Endothelial cell of umbilical vein (primary cell): ENCODE measurements around the gene LRTM2. TPM values are rescaled to one million over a fixed set of nuclear protein-coding genes. Genes with fewer than 3 reads are reported as not detected.
"Not testable (repeated sequence)": the region's sequence is repeated elsewhere in the genome, so short reads cannot be mapped to it uniquely, and the experiment has no call there.

Source experiments
- BruUV-seq: library from RNA; stranded (reverse); fragments of 400-500 nt; replicated peaks from 2 replicates; lab custom pipeline; 2021; lab: Mats Ljungman, UMichigan
- CTCF ChIA-PET: fragments of 300-600, 350-600 bp; sonication (Branson Sonifier 250); formaldehyde crosslinking; loops from one replicate; lab custom pipeline; 2021; ENCODE audit warnings: antibody characterized with exemption, inconsistent platforms; lab: Charles Lee
- POLR2A ChIA-PET: fragments of 300-600, 350-600 bp; sonication (Branson Sonifier 250); formaldehyde crosslinking; loops from one replicate; lab custom pipeline; 2021; ENCODE audit warnings: antibody characterized with exemption, inconsistent platforms; lab: Charles Lee
- DNase-seq: peaks from one replicate; pipeline ENCODE4 v3.0.0-alpha.2; 2011; ENCODE audit warnings: low read depth, low spot score
- FAIRE-seq: peaks from 2 replicates; lab custom pipeline; 2011; peaks lifted over from hg19 to GRCh38; lab: Jason Lieb, UNC
- H2AFZ ChIP-seq: 2 replicates; pipeline ENCODE4 v1.6.0; 2012; ENCODE audit warnings: low read depth, low read length, control low read depth, inconsistent platforms
- H3K27ac ChIP-seq: 2 replicates; pipeline ENCODE4 v1.5.1; 2011; ENCODE audit warnings: low read depth, mild to moderate bottlenecking, control low read depth, low read length, moderate library complexity; ENCODE audit not compliant: insufficient read depth
- H3K27me3 ChIP-seq, 2 experiments: 2 replicates each; pipeline versions ENCODE4 v1.6.0 to v1.6.1; 2011; ENCODE audit warnings: low read length in 2 of 2, mixed read lengths in 1 of 2; ENCODE audit not compliant: control insufficient read depth in 2 of 2, insufficient read depth in 2 of 2
- H3K36me3 ChIP-seq, 2 experiments: 2 replicates in 1 of 2; 3 replicates in 1 of 2; pipeline ENCODE4 v1.5.1; 2011; ENCODE audit warnings: low read length in 2 of 2, mild to moderate bottlenecking in 1 of 2, moderate library complexity in 1 of 2; ENCODE audit not compliant: control insufficient read depth in 2 of 2, insufficient read depth in 2 of 2; ENCODE audit errors: extremely low read depth in 1 of 2
- H3K4me1 ChIP-seq: 3 replicates; pipeline ENCODE4 v1.5.1; 2011; ENCODE audit warnings: mild to moderate bottlenecking, low read length; ENCODE audit not compliant: control insufficient read depth, insufficient read depth; ENCODE audit errors: extremely low read depth
- H3K4me2 ChIP-seq: 2 replicates; pipeline ENCODE4 v1.6.1; 2011; ENCODE audit warnings: low read length, control low read depth, mixed read lengths; ENCODE audit not compliant: insufficient read depth
- H3K4me3 ChIP-seq, 3 experiments: fragments of 200-600 bp in 1 of 3; sonication (generic), shearing (Covaris generic) in 1 of 3; replicated peaks in 1 of 3; 2 replicates each; pipeline ENCODE4 v1.5.1; 2011 to 2016; ENCODE audit warnings: control low read depth in 3 of 3, low read length in 3 of 3, mild to moderate bottlenecking in 2 of 3, inconsistent platforms in 1 of 3, low read depth in 1 of 3, moderate library complexity in 1 of 3; ENCODE audit not compliant: insufficient read depth in 1 of 3
- H3K79me2 ChIP-seq: 2 replicates; pipeline ENCODE4 v1.6.0; 2012; ENCODE audit warnings: low read length, inconsistent platforms; ENCODE audit not compliant: control insufficient read depth, insufficient read depth
- H3K9ac ChIP-seq: replicated peaks from 2 replicates; pipeline ENCODE3; 2011; ENCODE audit warnings: low read length, control low read depth; ENCODE audit not compliant: insufficient read depth; ENCODE audit errors: extremely low read depth
- H3K9me1 ChIP-seq: replicated peaks from 3 replicates; pipeline ENCODE4 v1.6.0; 2011; ENCODE audit warnings: mild to moderate bottlenecking, low read length; ENCODE audit not compliant: control insufficient read depth, insufficient read depth; ENCODE audit errors: extremely low read depth
- H3K9me3 ChIP-seq: replicated peaks from 2 replicates; pipeline ENCODE4 v1.5.1; 2012; ENCODE audit warnings: low read length, inconsistent platforms; ENCODE audit not compliant: control insufficient read depth, insufficient read depth
- H4K20me1 ChIP-seq: replicated peaks from 2 replicates; pipeline ENCODE3; 2011; ENCODE audit warnings: mild to moderate bottlenecking, low read length; ENCODE audit not compliant: control insufficient read depth, insufficient read depth; ENCODE audit errors: extremely low read depth
- CTCF ChIP-seq, 2 donors: IDR thresholded peaks; 1 replicate in 1 of 2; 2 replicates in 1 of 2; pipeline ENCODE4 v1.5.1; 2011; ENCODE audit warnings: low read length in 2 of 2, mild to moderate bottlenecking in 2 of 2, moderate library complexity in 2 of 2, control low read depth in 1 of 2, inconsistent platforms in 1 of 2, low read depth in 1 of 2; ENCODE audit not compliant: insufficient read depth in 1 of 2; ENCODE audit errors: extremely low read depth in 1 of 2
- EZH2 ChIP-seq: IDR thresholded peaks from 2 replicates; pipeline ENCODE4 v1.6.1; 2012; ENCODE audit warnings: borderline replicate concordance, low read depth, mild to moderate bottlenecking, moderate library complexity, low read length, inconsistent platforms; ENCODE audit not compliant: severe bottlenecking
- FOS ChIP-seq: IDR thresholded peaks from 2 replicates; pipeline ENCODE4 v1.6.1; 2011; ENCODE audit warnings: mild to moderate bottlenecking, low read length, moderate library complexity, borderline replicate concordance; ENCODE audit not compliant: insufficient read depth
- GATA2 ChIP-seq: IDR thresholded peaks from 2 replicates; pipeline ENCODE4 v1.7.0; 2011; ENCODE audit warnings: low read depth, mild to moderate bottlenecking, moderate library complexity, mixed read lengths, low read length; ENCODE audit not compliant: insufficient read length, insufficient read depth
- JUN ChIP-seq: IDR thresholded peaks from 2 replicates; pipeline ENCODE4 v1.6.1; 2011; ENCODE audit warnings: borderline replicate concordance, low read depth; ENCODE audit not compliant: insufficient read length, insufficient read depth
- MAX ChIP-seq: IDR thresholded peaks from 2 replicates; pipeline ENCODE4 v1.6.1; 2011; ENCODE audit not compliant: insufficient read depth, insufficient read length
- MYC ChIP-seq: IDR thresholded peaks from one replicate; pipeline ENCODE4 v1.6.1; 2011; ENCODE audit warnings: mild to moderate bottlenecking, low read depth, low read length
- POLR2A ChIP-seq: IDR thresholded peaks from 2 replicates; pipeline ENCODE4 v1.6.1; 2012; ENCODE audit warnings: low read depth, mild to moderate bottlenecking, control low read depth, low read length
- POLR2AphosphoS5 ChIP-seq: IDR thresholded peaks from 2 replicates; pipeline ENCODE4 v1.6.1; 2012; ENCODE audit warnings: low read depth, mild to moderate bottlenecking, control low read depth, low read length, moderate library complexity; ENCODE audit not compliant: insufficient read depth
- dilution Hi-C: fragments of 300-500 bp; cut with MboI; formaldehyde crosslinking; loops from one replicate; pipeline ENCODE4 v1.15.0; 2019; ENCODE audit warnings: low sequenced_read_pairs; ENCODE audit not compliant: extremely low pct_ligation_motif_present
- intact Hi-C: fragments of 100-400 bp; cut with micrococcal nuclease; formaldehyde crosslinking; loops from one replicate; pipeline ENCODE4 v1.10.0; 2022
- polyA plus RNA-seq, 4 experiments: library from polyadenylated mRNA; depleted of rRNA in 3 of 4; stranded (reverse) in 3 of 4; unstranded in 1 of 4; fragments of >200 nt; gene quantifications; 2 replicates each; pipeline versions ENCODE4 v1.2.1 to v1.2.3, GENCODE V29; 2011 to 2012; ENCODE audit warnings: missing spikeins in 1 of 4
- total RNA-seq: library from RNA; stranded (reverse); gene quantifications from 2 replicates; pipeline ENCODE4 v1.2.3, GENCODE V29; 2021

Gene LRTM2
- total and polyA plus RNA-seq, 2 donors (not counting 3 experiments of a cell fraction or from before 2014, with no cell fraction given), result not detected

GRCh38 chr12:1816730-1817348 is 3.5 kb upstream of the LRTM2 start:
- CTCF ChIA-PET, result no interaction called here
- dilution Hi-C loops, result no loop called here
- H3K27me3 ChIP-seq, result peaks cover 23 to 27% of the 10 kb centered on the region in 2 experiments

GRCh38 chr12:1817928-1818327 is 2.4 kb upstream of the LRTM2 start:
- POLR2A ChIA-PET, result not testable (repeated sequence)

More at GRCh38 chr12:1816730-1817348, 3.5 kb upstream of the LRTM2 start:
- DNase-seq, result no peak
- no peaks in the 10 kb centered on the region for H3K9me3 ChIP-seq
- no TSS peak for BruUV-seq
- FAIRE-seq, result no peak
- H3K4me2 ChIP-seq, result no peak overlapping the region
- H2AFZ ChIP-seq, result no peak overlapping the region
- H3K4me3 ChIP-seq, result no peak overlapping the region
- TF ChIP-seq FOS (no peak), POLR2AphosphoS5 (no peak), MYC (no peak), EZH2 (no peak), POLR2A (no peak), JUN (no peak), GATA2 (no peak), MAX (no peak), CTCF (IDR thresholded peaks at IDR 0.05; ENCODE audit: extremely low read depth in 1 of 2, insufficient read depth in 1 of 2, low read depth in 1 of 2, low read length in 2 of 2) (no peak)
- H4K20me1 ChIP-seq, result no peaks in the 10 kb centered on the region
- H3K27ac ChIP-seq, result no peak overlapping the region
- peaks cover 15% of the 10 kb centered on the region for H3K4me1 ChIP-seq
- H3K9me1 ChIP-seq, result no peaks in the 10 kb centered on the region
- intact Hi-C loops, result no loop called here
- POLR2A ChIA-PET, result no interaction called here
- H3K9ac ChIP-seq, result no peak overlapping the region
- no peaks in the 10 kb centered on the region for H3K36me3 ChIP-seq
- no peaks in the 10 kb centered on the region for H3K79me2 ChIP-seq

More at GRCh38 chr12:1817928-1818327, 2.4 kb upstream of the LRTM2 start:
- H3K4me2 ChIP-seq, CTCF ChIA-PET, H3K4me1 ChIP-seq, H3K4me3 ChIP-seq, FAIRE-seq, H3K79me2 ChIP-seq, BruUV-seq, H2AFZ ChIP-seq, dilution Hi-C loops, H4K20me1 ChIP-seq, H3K9me3 ChIP-seq, H3K36me3 ChIP-seq, intact Hi-C loops, DNase-seq, H3K9me1 ChIP-seq, H3K27ac ChIP-seq, H3K9ac ChIP-seq: not testable (repeated sequence)
- peaks cover 29 to 30% of the 10 kb centered on the region in 2 experiments for H3K27me3 ChIP-seq
